ENCODE data around the gene TMEM63C.

TMEM63C gene

GRCh38 chr14:77265187-77265515, 83.6 kb downstream of the TMEM63C start:
- no peak overlapping the region for H3K4me2 ChIP-seq (ENCODE audit: low read length)
- no peaks in the 10 kb centered on the region for H3K9me3 ChIP-seq (replicated peaks; ENCODE audit: low read length)
- H3K9ac ChIP-seq (ENCODE audit: low read depth, low read length), result no peak overlapping the region
- peaks cover 65% of the 10 kb centered on the region for H3K27me3 ChIP-seq (ENCODE audit: control insufficient read depth, insufficient read depth, low read length)
- H3K4me1 ChIP-seq (ENCODE audit: control insufficient read depth, insufficient read depth, low read length), result no peaks in the 10 kb centered on the region
- H3K36me3 ChIP-seq (ENCODE audit: insufficient read depth, low read length), result no peaks in the 10 kb centered on the region
- H3K4me3 ChIP-seq (ENCODE audit: low read length), result no peak overlapping the region

GRCh38 chr14:77265561-77266335, 84.2 kb downstream of the TMEM63C start:
- Histone ChIP-seq H3K27me3 (ENCODE audit: control insufficient read depth, insufficient read depth, low read length) (peaks cover 71% of the 10 kb centered on the region), H3K4me2 (ENCODE audit: low read length) (no peak overlapping the region)

GRCh38 chr14:77266336-77266735, 84.7 kb downstream of the TMEM63C start:
- H3K9ac ChIP-seq (ENCODE audit: low read depth, low read length), result no peak overlapping the region
- no peak overlapping the region for H3K4me3 ChIP-seq (ENCODE audit: low read length)
- H3K4me1 ChIP-seq (ENCODE audit: control insufficient read depth, insufficient read depth, low read length), result no peaks in the 10 kb centered on the region
- H3K4me2 ChIP-seq (ENCODE audit: low read length), result no peak overlapping the region
- H3K36me3 ChIP-seq (ENCODE audit: insufficient read depth, low read length), result no peaks in the 10 kb centered on the region
- H3K27me3 ChIP-seq (ENCODE audit: control insufficient read depth, insufficient read depth, low read length), result peaks cover 76% of the 10 kb centered on the region
- H3K9me3 ChIP-seq (replicated peaks; ENCODE audit: low read length), result no peaks in the 10 kb centered on the region

More at GRCh38 chr14:77265561-77266335, 84.2 kb downstream of the TMEM63C start:
- Histone ChIP-seq H3K4me1 (ENCODE audit: control insufficient read depth, insufficient read depth, low read length) (no peaks in the 10 kb centered on the region), H3K9ac (ENCODE audit: low read depth, low read length) (no peak overlapping the region), H3K9me3 (replicated peaks; ENCODE audit: low read length) (no peaks in the 10 kb centered on the region), H3K36me3 (ENCODE audit: insufficient read depth, low read length) (no peaks in the 10 kb centered on the region), H3K4me3 (ENCODE audit: low read length) (no peak overlapping the region)

DNA sequence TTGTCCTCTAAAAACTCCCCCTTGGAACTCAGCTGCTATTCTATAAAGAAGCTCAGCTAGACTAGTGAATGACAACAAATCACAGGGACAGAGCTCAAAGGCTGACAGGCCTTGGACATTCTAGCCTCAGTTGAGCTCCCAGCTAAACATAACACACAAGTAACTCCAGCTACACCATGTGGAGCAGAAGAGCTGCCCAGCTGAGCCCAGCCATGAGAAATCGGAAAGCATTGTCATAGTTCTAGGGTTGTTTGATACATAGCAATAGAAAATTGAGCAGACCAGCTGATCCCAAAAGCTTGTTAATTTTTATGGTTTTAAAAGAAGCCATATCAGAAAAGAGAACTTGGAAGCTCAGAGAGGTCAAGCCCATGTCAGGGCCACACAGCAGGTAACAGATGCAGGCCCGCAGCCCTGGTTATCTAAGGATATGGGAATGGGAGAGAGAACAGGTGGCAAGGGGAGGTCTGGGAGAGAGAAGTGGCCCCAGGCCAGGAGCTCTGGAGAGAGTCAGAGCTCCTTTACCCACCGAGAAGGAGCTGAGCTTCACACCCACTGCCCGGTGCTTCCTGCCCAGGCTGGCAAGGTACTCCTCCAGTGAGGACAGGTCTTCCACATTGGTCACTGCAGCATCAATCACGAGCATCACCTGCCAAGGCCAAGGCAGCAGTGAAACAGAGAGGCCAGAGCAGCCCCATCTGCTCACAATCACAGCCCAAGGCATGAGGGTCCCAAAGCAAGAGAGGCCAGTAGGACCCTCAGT, 86.5 kb downstream of the TMEM63C start:
- H3K27me3 ChIP-seq (ENCODE audit: control insufficient read depth, insufficient read depth, low read length), result peaks cover 71% of the 10 kb centered on the region
- no peak overlapping the region for H3K9ac ChIP-seq (ENCODE audit: low read depth, low read length)
- H3K9me3 ChIP-seq (replicated peaks; ENCODE audit: low read length), result no peaks in the 10 kb centered on the region
- no peaks in the 10 kb centered on the region for H3K36me3 ChIP-seq (ENCODE audit: insufficient read depth, low read length)
- H3K4me3 ChIP-seq (ENCODE audit: low read length), result no peak overlapping the region
- H3K4me2 ChIP-seq (ENCODE audit: low read length), result no peak overlapping the region
- no peaks in the 10 kb centered on the region for H3K4me1 ChIP-seq (ENCODE audit: control insufficient read depth, insufficient read depth, low read length)

DNA sequence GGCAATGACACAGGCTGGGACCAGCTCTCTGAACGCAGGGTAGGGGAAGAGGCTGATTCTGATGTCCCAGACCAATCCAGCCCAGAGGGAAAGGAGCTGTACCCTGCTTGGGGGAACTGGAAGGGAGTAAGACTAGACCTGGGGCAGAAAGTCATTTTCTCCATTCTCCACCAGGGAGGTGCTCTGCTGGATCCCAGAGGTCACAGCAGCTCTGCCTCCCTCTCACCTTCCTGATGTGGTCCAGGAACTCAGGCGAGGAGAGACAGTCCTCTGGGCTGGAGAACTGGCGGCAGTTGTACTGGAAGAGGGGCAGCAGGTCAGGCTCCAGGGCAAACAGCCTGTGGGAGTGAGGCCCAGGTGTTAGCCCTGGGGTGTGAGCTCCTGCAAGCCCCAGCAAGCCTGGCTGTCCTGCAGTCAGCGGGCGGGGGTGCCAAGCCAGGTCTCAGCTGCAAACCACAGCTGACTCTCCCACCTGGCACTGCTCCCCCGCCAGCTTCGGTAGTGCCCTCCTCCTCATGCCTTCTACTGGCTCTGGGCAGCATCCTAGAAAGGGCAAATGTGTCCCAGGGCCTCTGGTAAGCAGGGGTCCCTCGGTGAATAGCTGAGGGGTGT, 87.5 kb downstream of the TMEM63C start:
- Histone ChIP-seq H3K9ac (ENCODE audit: low read depth, low read length) (no peak overlapping the region), H3K27me3 (ENCODE audit: control insufficient read depth, insufficient read depth, low read length) (peaks cover 61% of the 10 kb centered on the region), H3K36me3 (ENCODE audit: insufficient read depth, low read length) (no peaks in the 10 kb centered on the region), H3K9me3 (replicated peaks; ENCODE audit: low read length) (no peaks in the 10 kb centered on the region), H3K4me2 (ENCODE audit: low read length) (no peak overlapping the region), H3K4me3 (ENCODE audit: low read length) (no peak overlapping the region), H3K4me1 (ENCODE audit: control insufficient read depth, insufficient read depth, low read length) (no peaks in the 10 kb centered on the region)

DNA sequence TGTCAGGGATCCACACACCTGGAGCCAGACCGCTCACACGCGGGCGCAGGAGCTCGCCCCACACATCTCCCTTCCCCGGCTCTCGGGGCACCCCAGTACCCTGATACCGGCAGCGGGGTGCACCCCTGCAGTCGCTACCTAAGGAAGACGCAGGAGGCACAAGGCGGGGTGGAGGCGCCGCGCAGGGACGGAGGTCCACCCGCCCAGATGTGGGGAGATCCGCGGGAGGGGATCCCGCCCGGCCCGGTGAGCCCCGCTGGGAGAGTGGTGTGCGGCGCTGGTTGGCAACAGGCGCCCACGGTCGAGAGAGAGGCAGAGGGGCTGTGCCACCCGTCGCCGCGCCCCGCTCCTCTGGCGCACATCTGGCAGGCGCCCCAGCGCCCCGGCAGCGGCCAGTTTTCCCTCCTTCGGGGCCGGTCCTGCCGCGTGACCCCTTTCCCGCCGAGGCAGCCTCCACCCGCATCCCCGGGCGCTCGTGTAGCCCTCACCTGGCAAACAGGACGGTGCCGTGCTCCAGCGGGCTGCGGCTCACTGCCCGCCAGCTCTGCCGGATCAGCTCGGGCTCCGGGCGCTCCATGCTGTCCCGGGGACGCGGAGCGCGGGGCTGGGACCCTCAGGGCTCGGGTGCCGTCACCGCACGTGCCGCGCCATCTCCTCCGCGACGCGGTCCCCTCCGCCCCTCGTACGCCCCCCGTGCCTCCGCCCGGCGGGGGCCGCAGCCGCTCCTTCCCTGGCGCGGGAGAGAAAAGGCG, 88.9 kb downstream of the TMEM63C start:
- no peaks in the 10 kb centered on the region for H3K9me3 ChIP-seq (replicated peaks; ENCODE audit: low read length)
- no peak overlapping the region for H3K4me3 ChIP-seq (ENCODE audit: low read length)
- no peaks in the 10 kb centered on the region for H3K36me3 ChIP-seq (ENCODE audit: insufficient read depth, low read length)
- no peaks in the 10 kb centered on the region for H3K4me1 ChIP-seq (ENCODE audit: control insufficient read depth, insufficient read depth, low read length)
- H3K4me2 ChIP-seq (ENCODE audit: low read length), result no peak overlapping the region
- no peak overlapping the region for H3K9ac ChIP-seq (ENCODE audit: low read depth, low read length)
- H3K27me3 ChIP-seq (ENCODE audit: control insufficient read depth, insufficient read depth, low read length), result peaks cover 52% of the 10 kb centered on the region

DNA sequence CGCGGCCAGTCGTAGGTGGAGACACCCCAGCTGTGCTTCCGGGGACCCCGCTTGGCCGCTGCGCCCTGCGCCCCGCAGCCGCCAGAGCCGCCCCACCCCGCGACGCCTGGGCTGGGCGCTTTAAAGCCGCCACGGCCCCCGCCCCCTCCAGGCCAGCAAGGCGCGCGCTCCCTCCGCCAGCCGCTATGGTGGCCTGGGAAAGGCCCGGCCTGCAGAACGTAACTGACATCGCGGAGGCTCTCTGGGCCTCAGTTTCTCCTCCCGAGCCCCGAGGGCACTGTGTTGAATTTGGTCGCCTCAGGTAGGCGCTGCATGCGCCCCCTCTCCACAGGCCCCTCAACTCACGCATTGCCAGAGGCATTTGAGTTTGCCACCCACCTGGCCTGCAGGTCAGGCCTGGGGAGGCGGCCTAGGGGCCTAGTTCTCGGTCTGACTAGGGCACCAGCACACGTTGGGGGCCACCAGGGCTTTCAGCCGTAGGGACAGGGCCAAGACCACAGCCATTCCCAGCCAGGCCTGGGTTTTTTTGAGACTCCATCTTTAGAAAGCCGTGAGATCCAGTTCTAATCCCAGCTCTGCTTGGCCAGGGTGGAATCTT, 89.6 kb downstream of the TMEM63C start, which contains the start of gene NGB:
Gene NGB, minus strand, starts transcription at position 94 of the 598 bp plus-strand sequence. CDS start 269 bp downstream, outside the sequence.
- H3K4me3 ChIP-seq (ENCODE audit: low read length), result no peak within 1 kb of the TSS
- H3K36me3 ChIP-seq (ENCODE audit: insufficient read depth, low read length), result no peaks in the 10 kb centered on the region
- H3K4me1 ChIP-seq (ENCODE audit: control insufficient read depth, insufficient read depth, low read length), result no peaks in the 10 kb centered on the region
- no peak within 1 kb of the TSS for H3K9ac ChIP-seq (ENCODE audit: low read depth, low read length)
- H3K27me3 ChIP-seq (ENCODE audit: control insufficient read depth, insufficient read depth, low read length), result peaks cover 47% of the 10 kb centered on the region
- H3K9me3 ChIP-seq (replicated peaks; ENCODE audit: low read length), result no peaks in the 10 kb centered on the region
- H3K4me2 ChIP-seq (ENCODE audit: low read length), result no peak within 1 kb of the TSS

- no peaks in the 10 kb centered on the region for H3K9me3 ChIP-seq (replicated peaks; ENCODE audit: low read length)
- no peaks in the 10 kb centered on the region for H3K4me1 ChIP-seq (ENCODE audit: control insufficient read depth, insufficient read depth, low read length)
- peaks cover 38% of the 10 kb centered on the region for H3K27me3 ChIP-seq (ENCODE audit: control insufficient read depth, insufficient read depth, low read length)
- H3K4me2 ChIP-seq (ENCODE audit: low read length), result no peak overlapping the region
- H3K9ac ChIP-seq (ENCODE audit: low read depth, low read length), result no peak overlapping the region
- no peak overlapping the region for H3K4me3 ChIP-seq (ENCODE audit: low read length)
- H3K36me3 ChIP-seq (ENCODE audit: insufficient read depth, low read length), result no peaks in the 10 kb centered on the region
Measured at GRCh38 chr14:77272261-77272660, 90.7 kb downstream of the TMEM63C start.

GRCh38 chr14:77273796-77274195, 92.2 kb downstream of the TMEM63C start:
- Histone ChIP-seq H3K27me3 (ENCODE audit: control insufficient read depth, insufficient read depth, low read length) (peaks cover 27% of the 10 kb centered on the region), H3K9ac (ENCODE audit: low read depth, low read length) (no peak overlapping the region), H3K4me1 (ENCODE audit: control insufficient read depth, insufficient read depth, low read length) (no peaks in the 10 kb centered on the region), H3K36me3 (ENCODE audit: insufficient read depth, low read length) (peaks cover 3% of the 10 kb centered on the region), H3K4me2 (ENCODE audit: low read length) (no peak overlapping the region), H3K4me3 (ENCODE audit: low read length) (no peak overlapping the region), H3K9me3 (replicated peaks; ENCODE audit: low read length) (no peaks in the 10 kb centered on the region)

- H3K9ac ChIP-seq (ENCODE audit: low read depth, low read length), result no peak overlapping the region
- H3K4me2 ChIP-seq (ENCODE audit: low read length), result no peak overlapping the region
- H3K36me3 ChIP-seq (ENCODE audit: insufficient read depth, low read length), result peaks cover 3% of the 10 kb centered on the region
- no peaks in the 10 kb centered on the region for H3K9me3 ChIP-seq (replicated peaks; ENCODE audit: low read length)
- peaks cover 15% of the 10 kb centered on the region for H3K27me3 ChIP-seq (ENCODE audit: control insufficient read depth, insufficient read depth, low read length)
- no peaks in the 10 kb centered on the region for H3K4me1 ChIP-seq (ENCODE audit: control insufficient read depth, insufficient read depth, low read length)
- H3K4me3 ChIP-seq (ENCODE audit: low read length), result no peak overlapping the region
Measured at GRCh38 chr14:77275041-77275580, 93.5 kb downstream of the TMEM63C start.

All from skeletal muscle satellite cell (primary cell).